GM10847 (cell line): ENCODE data around the gene SUCLA2.

ENCODE experiments used
- POLR2A ChIP-seq: IDR thresholded peaks from 2 replicates; pipeline ENCODE4 v1.6.1; 2011; ENCODE audit not compliant: insufficient read length; ENCODE audit errors: extremely low read depth

Gene SUCLA2

GRCh38 chr13:47945738-47946137, 55.3 kb downstream of the SUCLA2 start:
- no peak for TF ChIP-seq POLR2A

GRCh38 chr13:47934371-47934770, 66.7 kb downstream of the SUCLA2 start:
- no peak for TF ChIP-seq POLR2A

GRCh38 chr13:47932950-47933923, 67.8 kb downstream of the SUCLA2 start:
- no peak for TF ChIP-seq POLR2A

GRCh38 chr13:47930649-47931165, 70.4 kb downstream of the SUCLA2 start:
- no peak for TF ChIP-seq POLR2A

GRCh38 chr13:47929156-47929555, 71.9 kb downstream of the SUCLA2 start:
- TF ChIP-seq POLR2A = no peak

GRCh38 chr13:47917022-47917574, 84.0 kb downstream of the SUCLA2 start:
- no peak for TF ChIP-seq POLR2A

- TF ChIP-seq POLR2A = no peak
Observed at GRCh38 chr13:47908197-47908902, 92.7 kb downstream of the SUCLA2 start.

GRCh38 chr13:47904891-47905290, 96.2 kb downstream of the SUCLA2 start:
- TF ChIP-seq POLR2A = no peak

- no peak for TF ChIP-seq POLR2A
Observed at GRCh38 chr13:47904241-47904640, 96.8 kb downstream of the SUCLA2 start.

GRCh38 chr13:47903836-47904235, 97.2 kb downstream of the SUCLA2 start:
- TF ChIP-seq POLR2A = no peak

GRCh38 chr13:47901441-47901840, 99.6 kb downstream of the SUCLA2 start:
- TF ChIP-seq POLR2A = no peak

- TF ChIP-seq POLR2A = no peak
Observed at GRCh38 chr13:47898080-47898479, 103.0 kb downstream of the SUCLA2 start.

GRCh38 chr13:47897411-47898050, 103.5 kb downstream of the SUCLA2 start:
- TF ChIP-seq POLR2A = no peak

GRCh38 chr13:47896546-47896945, 104.5 kb downstream of the SUCLA2 start:
- no peak for TF ChIP-seq POLR2A

- TF ChIP-seq POLR2A = no peak
Observed at GRCh38 chr13:47896111-47896510, 105.0 kb downstream of the SUCLA2 start.
